Measurements from ENCODE around the gene CIAO2B.
"Not testable (repeated sequence)": the region's sequence is repeated elsewhere in the genome, so short reads cannot be mapped to it uniquely, and the experiment has no call there.

The CIAO2B gene

GRCh38 chr16:66898207-66898606, 36.0 kb downstream of the CIAO2B start:
- no peak overlapping the region for H3K4me3 ChIP-seq (ENCODE audit: low read length)
- DNase-seq (ENCODE audit: low read depth, low spot score): no peak

- DNase-seq (ENCODE audit: low read depth, low spot score); H3K4me3 ChIP-seq (ENCODE audit: low read length): not testable (repeated sequence)
Observed at GRCh38 chr16:66896682-66897081, 37.5 kb downstream of the CIAO2B start.

GRCh38 chr16:66895999-66896398, 38.2 kb downstream of the CIAO2B start:
- no peak overlapping the region for H3K4me3 ChIP-seq (ENCODE audit: low read length)
- no peak for DNase-seq (ENCODE audit: low read depth, low spot score)

- no peak overlapping the region for H3K4me3 ChIP-seq (ENCODE audit: low read length)
- DNase-seq (ENCODE audit: low read depth, low spot score): no peak
Observed at GRCh38 chr16:66895689-66895979, 38.6 kb downstream of the CIAO2B start.

- no peak for DNase-seq (ENCODE audit: low read depth, low spot score)
- no peak overlapping the region for H3K4me3 ChIP-seq (ENCODE audit: low read length)
Observed at GRCh38 chr16:66894948-66895688, 39.1 kb downstream of the CIAO2B start.

- no peak for DNase-seq (ENCODE audit: low read depth, low spot score)
- no peak overlapping the region for H3K4me3 ChIP-seq (ENCODE audit: low read length)
Observed at GRCh38 chr16:66894055-66894454, 40.1 kb downstream of the CIAO2B start.

GRCh38 chr16:66891797-66892196, 42.4 kb downstream of the CIAO2B start:
- no peak for DNase-seq (ENCODE audit: low read depth, low spot score)
- no peak overlapping the region for H3K4me3 ChIP-seq (ENCODE audit: low read length)

- no peak for DNase-seq (ENCODE audit: low read depth, low spot score)
- H3K4me3 ChIP-seq (ENCODE audit: low read length): no peak overlapping the region
Observed at GRCh38 chr16:66891360-66891759, 42.8 kb downstream of the CIAO2B start.

- no peak overlapping the region for H3K4me3 ChIP-seq (ENCODE audit: low read length)
- DNase-seq (ENCODE audit: low read depth, low spot score): no peak
Observed at GRCh38 chr16:66890799-66891198, 43.4 kb downstream of the CIAO2B start.

GRCh38 chr16:66889622-66890021, 44.6 kb downstream of the CIAO2B start:
- DNase-seq (ENCODE audit: low read depth, low spot score): no peak
- H3K4me3 ChIP-seq (ENCODE audit: low read length): no peak overlapping the region

- no peak overlapping the region for H3K4me3 ChIP-seq (ENCODE audit: low read length)
- no peak for DNase-seq (ENCODE audit: low read depth, low spot score)
Observed at GRCh38 chr16:66888647-66889615, 45.3 kb downstream of the CIAO2B start.

- no peak overlapping the region for H3K4me3 ChIP-seq (ENCODE audit: low read length)
- DNase-seq (ENCODE audit: low read depth, low spot score): no peak
Observed at GRCh38 chr16:66886914-66887313, 47.3 kb downstream of the CIAO2B start.

- DNase-seq (ENCODE audit: low read depth, low spot score): no peak
- no peak overlapping the region for H3K4me3 ChIP-seq (ENCODE audit: low read length)
Observed at GRCh38 chr16:66886321-66886720, 47.9 kb downstream of the CIAO2B start.

GRCh38 chr16:66885491-66885890, 48.7 kb downstream of the CIAO2B start:
- H3K4me3 ChIP-seq (ENCODE audit: low read length): no peak overlapping the region
- no peak for DNase-seq (ENCODE audit: low read depth, low spot score)

GRCh38 chr16:66882702-66883101, 51.5 kb downstream of the CIAO2B start:
- no peak overlapping the region for H3K4me3 ChIP-seq (ENCODE audit: low read length)
- no peak for DNase-seq (ENCODE audit: low read depth, low spot score)

Measured in Jurkat, Clone E6-1 (cell line).